ENCODE measurements around the gene DEXI.

- TF ChIP-seq ZNF549 (tag by site-specific recombination; IDR thresholded peaks at IDR 0.05) = no peak
- TF ChIP-seq CTCF (tag by site-specific recombination; IDR thresholded peaks at IDR 0.05) = no peak
- TF ChIP-seq REST (tag by site-specific recombination; IDR thresholded peaks at IDR 0.05) = no peak
- no peak for TF ChIP-seq PRDM4 (tag by site-specific recombination; IDR thresholded peaks at IDR 0.05)
- TF ChIP-seq ZNF10 (tag by site-specific recombination; IDR thresholded peaks at IDR 0.05) = no peak
- TF ChIP-seq ZNF23 (tag by site-specific recombination; IDR thresholded peaks at IDR 0.05; ENCODE audit: borderline replicate concordance) = no peak
Observed at GRCh38 chr16:10968498-10968897, 26.2 kb upstream of the DEXI start.

All from HEK293 (cell line).